ENCODE data around the gene DIRAS2.

DIRAS2 gene

DNA sequence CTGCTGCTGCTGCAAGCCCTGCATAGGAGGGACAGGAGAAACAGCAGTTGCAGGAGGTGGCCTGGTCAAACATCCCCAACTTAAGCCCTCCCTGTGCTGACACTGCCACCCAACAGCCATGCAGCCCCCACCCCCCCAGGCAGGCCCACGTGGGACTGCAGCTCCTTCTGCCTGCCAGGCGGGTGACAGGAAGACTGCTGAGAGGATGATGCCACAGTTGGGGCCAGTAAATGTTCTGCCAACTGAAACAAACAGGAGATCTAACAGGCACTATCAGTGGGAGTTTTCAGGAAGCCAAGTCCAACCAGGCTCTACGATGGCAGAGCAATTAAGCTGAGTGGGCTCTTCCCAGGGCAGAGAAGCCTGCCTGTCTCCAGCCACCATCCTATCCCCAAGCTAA lies 31.1 kb downstream of the DIRAS2 start:
- DNase-seq, result no peak

GRCh38 chr9:90611121-90611520 lies 31.5 kb downstream of the DIRAS2 start:
- DNase-seq, result no peak

DNA sequence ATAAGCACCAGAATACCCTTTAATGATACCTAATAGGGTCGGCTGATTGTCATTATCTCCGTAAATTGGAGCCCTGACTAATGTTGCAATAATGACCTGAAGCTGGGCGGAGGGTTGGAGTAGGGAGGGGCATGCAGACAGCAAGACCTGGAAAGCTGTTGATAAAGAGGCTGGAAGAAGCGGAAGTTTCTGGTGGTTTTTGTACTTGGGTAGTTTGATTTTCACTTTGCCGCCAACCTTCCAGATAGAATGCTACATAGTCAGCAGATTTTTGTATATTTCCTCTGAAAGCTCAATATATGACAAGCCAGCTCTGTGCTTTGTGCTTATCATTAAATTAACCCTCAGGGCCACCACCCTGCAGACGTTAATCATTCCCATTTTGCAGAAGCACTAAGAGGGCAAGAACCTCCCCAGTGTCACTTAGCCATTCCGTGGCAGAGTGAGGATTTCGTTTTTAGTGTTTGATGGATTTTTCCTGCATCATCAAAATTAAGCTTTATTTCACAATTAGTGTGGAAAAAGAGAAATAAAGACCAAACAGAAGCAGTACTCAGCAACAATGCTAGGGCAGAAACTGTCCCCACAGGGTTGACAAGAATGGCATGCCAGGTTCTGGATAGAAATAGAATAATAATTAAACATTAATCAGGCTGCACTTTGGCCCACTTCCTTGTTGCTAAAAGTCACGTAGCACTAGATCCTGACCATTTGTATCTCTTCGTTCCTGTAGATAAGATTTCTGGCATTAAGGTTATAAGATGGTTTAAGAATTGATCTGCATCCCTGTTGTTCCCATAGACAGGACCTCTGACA lies 34.7 kb downstream of the DIRAS2 start:
- no peak for DNase-seq

DNA sequence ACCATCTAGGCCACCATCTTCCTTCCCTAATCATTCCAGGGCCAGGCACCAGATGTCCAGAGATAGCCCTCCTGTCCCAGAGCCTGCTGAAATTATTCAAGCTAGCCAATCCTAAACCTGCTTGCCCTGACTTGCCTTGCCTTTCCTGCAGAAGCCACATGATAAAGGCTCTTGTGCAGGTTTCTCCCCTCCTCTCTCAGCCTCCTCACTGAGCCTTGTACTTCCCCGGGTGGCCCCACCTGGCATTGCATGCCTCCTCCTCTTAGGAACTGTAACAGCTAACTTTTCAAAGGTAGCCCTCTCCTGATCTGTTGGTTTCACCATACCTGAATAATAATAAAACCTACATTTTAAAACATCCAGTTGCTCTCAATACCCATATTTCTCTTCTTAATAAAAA lies 42.6 kb downstream of the DIRAS2 start:
- DNase-seq, result no peak

- DNase-seq, result no peak
Measured at GRCh38 chr9:90598191-90598590, 44.4 kb downstream of the DIRAS2 start.

GRCh38 chr9:90593646-90594045 lies 49.0 kb downstream of the DIRAS2 start:
- no peak for DNase-seq

DNA sequence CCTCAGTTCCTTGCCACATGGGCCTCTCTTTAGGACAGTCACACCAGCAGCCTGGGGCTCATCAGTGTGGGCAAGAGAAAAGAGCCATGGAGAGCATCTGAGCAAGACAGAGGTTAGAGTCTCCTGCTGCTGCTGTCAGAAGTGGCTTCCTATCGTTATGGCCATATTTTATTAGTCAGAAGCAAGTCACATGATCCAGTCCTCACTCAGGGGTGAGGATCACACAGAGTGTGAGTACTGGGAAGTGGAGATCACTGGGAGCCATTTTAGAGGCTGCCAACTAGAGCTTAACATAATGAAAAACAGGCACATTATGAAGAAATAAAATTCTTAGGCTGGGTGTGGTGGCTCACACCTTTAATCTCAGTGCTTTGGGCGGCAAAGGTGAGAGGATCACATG lies 62.0 kb downstream of the DIRAS2 start:
- DNase-seq, result no peak

GRCh38 chr9:90579181-90579580 lies 63.4 kb downstream of the DIRAS2 start:
- DNase-seq, result no peak

DNA sequence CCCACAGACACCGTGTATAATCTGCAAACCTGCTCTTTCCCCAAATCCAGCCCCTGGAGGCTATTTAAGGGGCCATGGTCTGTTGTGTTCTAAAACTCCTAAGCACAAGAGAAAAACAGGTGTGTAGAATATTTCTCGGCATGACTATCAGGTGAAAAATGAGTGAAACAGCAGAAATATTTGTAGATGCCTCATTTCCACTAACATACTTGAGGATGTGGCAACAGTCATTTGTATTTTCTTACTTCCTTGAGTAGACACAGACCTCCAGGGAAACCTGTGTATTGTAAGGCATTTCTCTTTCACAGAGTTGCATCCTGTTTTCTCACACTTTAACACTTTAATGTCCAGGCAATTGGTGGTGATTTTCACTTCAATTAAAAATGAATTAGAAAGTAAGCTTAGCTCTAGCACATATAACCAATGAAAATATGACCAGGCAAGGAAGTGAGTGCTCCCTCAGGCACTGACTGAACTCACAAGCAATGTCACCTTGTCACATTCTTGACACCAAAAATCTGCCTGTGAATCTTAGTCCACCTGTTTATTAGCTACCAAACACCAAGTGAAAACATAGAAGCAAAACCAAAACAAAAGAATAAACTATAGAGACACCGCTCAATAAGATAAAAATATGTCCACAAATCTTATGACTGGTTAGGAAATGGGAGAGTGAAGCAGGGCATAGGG lies 64.4 kb downstream of the DIRAS2 start:
- no peak for DNase-seq

- peak; percentile 24 to 32 for DNase-seq
Measured at GRCh38 chr9:90569511-90569910, 73.1 kb downstream of the DIRAS2 start.

GRCh38 chr9:90568667-90569066 lies 74.0 kb downstream of the DIRAS2 start:
- DNase-seq, result no peak

DNA sequence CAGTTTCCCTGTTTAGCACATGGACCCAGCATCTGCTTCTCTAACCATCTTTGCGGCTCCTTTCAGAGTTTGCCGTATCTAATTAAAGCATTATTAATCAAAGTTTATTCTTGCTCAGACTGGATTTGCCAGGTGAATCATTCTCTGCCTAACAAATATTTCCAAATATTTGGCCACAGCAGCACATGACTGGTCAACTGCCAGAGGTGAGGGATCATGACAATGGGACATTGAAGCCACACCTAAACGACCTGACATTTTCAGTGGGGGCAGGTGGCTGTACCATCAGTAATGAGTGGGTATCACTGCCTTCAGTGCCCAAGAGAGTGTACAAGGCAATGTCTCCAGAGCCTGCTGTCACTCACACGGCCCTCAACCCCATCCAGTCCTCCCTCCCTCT lies 80.4 kb downstream of the DIRAS2 start:
- DNase-seq, result no peak
